SU-DHL-6 (cell line): ENCODE results near the gene DUSP6.
"Not testable (repeated sequence)": the region's sequence is repeated elsewhere in the genome, so short reads cannot be mapped to it uniquely, and the experiment has no call there.

Experiments used
- CTCF ChIP-seq: fragments of 200-600 bp; sonication (generic); IDR thresholded peaks from one replicate; pipeline ENCODE4 v1.5.1; 2017; ENCODE audit warnings: antibody characterized with exemption, mild to moderate bottlenecking, low read length, moderate library complexity; ENCODE audit not compliant: insufficient read depth, poor library complexity, severe bottlenecking
- EZH2phosphoT487 ChIP-seq: fragments of 200-600 bp; sonication (generic), shearing (Covaris generic); conservative IDR thresholded peaks from 2 replicates; pipeline ENCODE4 v1.6.1; 2018; ENCODE audit warnings: mild to moderate bottlenecking, antibody characterized with exemption, low read length, moderate library complexity, mixed read lengths

- not testable (repeated sequence) for TF ChIP-seq CTCF, EZH2phosphoT487
These were observed 15.2 kb downstream of the DUSP6 start for GRCh38 chr12:89337136-89337535.
